GM12878 (cell line): Measurements from ENCODE around the gene TPK1. TPM values are rescaled to one million over a fixed set of nuclear protein-coding genes. Genes with fewer than 3 reads are reported as not detected.

Experiments
- ATAC-seq: fragments of 200-7000 bp; cut with Tn5 transposase; 3 replicates; pipeline ENCODE4 v1.9.1; 2020; ENCODE audit warnings: mild to moderate bottlenecking, moderate library complexity
- BruUV-seq: library from RNA; stranded (reverse); fragments of 400-500 nt; replicated peaks from 2 replicates; lab custom pipeline; 2021; lab: Mats Ljungman, UMichigan
- CTCF ChIA-PET: fragments of 300-600 bp; sonication (Branson Sonifier 250); formaldehyde crosslinking; extraction: SDS; loops from one replicate; lab custom pipeline; 2021; ENCODE audit warnings: inconsistent platforms; lab: Yijun Ruan, JAX
- POLR2A ChIA-PET: fragments of 350-600 bp; formaldehyde crosslinking; extraction: SDS; loops from one replicate; lab custom pipeline; 2021; ENCODE audit warnings: inconsistent platforms; lab: Charles Lee
- RAD21 ChIA-PET: fragments of 300-600 bp; sonication (Branson Sonifier 250); formaldehyde crosslinking; loops from one replicate; lab custom pipeline; 2023; ENCODE audit warnings: antibody characterized with exemption; ENCODE audit not compliant: unreplicated experiment; lab: Charles Lee
- SMC1A ChIA-PET: fragments of 300-600 bp; sonication (Branson Sonifier 250); formaldehyde crosslinking; loops from one replicate; lab custom pipeline; 2023; ENCODE audit not compliant: unreplicated experiment, uncharacterized antibody; lab: Charles Lee
- DNase-seq: peaks from one replicate; pipeline ENCODE4 v3.0.0-alpha.2; 2011; ENCODE audit warnings: low read depth, low spot score
- FAIRE-seq: peaks from 3 replicates; lab custom pipeline; 2011; peaks lifted over from hg19 to GRCh38; lab: Jason Lieb, UNC
- H2AFZ ChIP-seq: 2 replicates; pipeline ENCODE4 v1.6.0; 2011; ENCODE audit warnings: low read depth, low read length, control low read depth; ENCODE audit not compliant: control insufficient read depth
- H3K27ac ChIP-seq: 2 replicates; pipeline ENCODE4 v1.5.1; 2011; ENCODE audit warnings: control low read depth; ENCODE audit not compliant: control insufficient read depth, insufficient read depth
- H3K27me3 ChIP-seq, 2 experiments: replicated peaks in 1 of 2; 2 replicates each; pipeline versions ENCODE4 v1.6.0 to v1.6.1; 2011; ENCODE audit warnings: low read length in 1 of 2; ENCODE audit not compliant: control insufficient read depth in 2 of 2, insufficient read depth in 2 of 2
- H3K36me3 ChIP-seq, 2 experiments: 2 replicates each; pipeline ENCODE4 v1.5.1; 2011; ENCODE audit warnings: low read length in 1 of 2; ENCODE audit not compliant: control insufficient read depth in 2 of 2, insufficient read depth in 2 of 2
- H3K4me1 ChIP-seq: 2 replicates; pipeline ENCODE4 v1.6.1; 2011; ENCODE audit warnings: mild to moderate bottlenecking, low read length, moderate library complexity, mixed read lengths; ENCODE audit not compliant: control insufficient read depth, insufficient read depth
- H3K4me2 ChIP-seq: 2 replicates; pipeline ENCODE4 v1.6.0; 2011; ENCODE audit warnings: control low read depth; ENCODE audit not compliant: control insufficient read depth, insufficient read depth
- H3K4me3 ChIP-seq: fragments of 200-600 bp; sonication (generic); 2 replicates; pipeline ENCODE4 v1.5.1; 2016
- H3K79me2 ChIP-seq: 2 replicates; pipeline ENCODE4 v1.6.0; 2011; ENCODE audit warnings: low read length; ENCODE audit not compliant: control insufficient read depth, insufficient read depth
- H3K9ac ChIP-seq: 2 replicates; pipeline ENCODE4 v1.8.0; 2011; ENCODE audit warnings: low read length, control low read depth, mixed read lengths; ENCODE audit not compliant: control insufficient read depth, insufficient read depth
- H3K9me3 ChIP-seq: replicated peaks from 3 replicates; pipeline ENCODE4 v1.5.1; 2011; ENCODE audit warnings: mild to moderate bottlenecking, low read length; ENCODE audit not compliant: control insufficient read depth, insufficient read depth
- H4K20me1 ChIP-seq: 2 replicates; pipeline ENCODE4 v1.6.0; 2011; ENCODE audit not compliant: control insufficient read depth, insufficient read depth
- ASH2L ChIP-seq: fragments of 300-600, 200-600 bp; sonication (generic); IDR thresholded peaks from 2 replicates; pipeline ENCODE4 v1.6.1; 2017; ENCODE audit warnings: low read depth, mild to moderate bottlenecking, borderline replicate concordance
- CHD1 ChIP-seq: IDR thresholded peaks from 2 replicates; pipeline ENCODE4 v1.6.1; 2012; ENCODE audit warnings: low read depth, low read length, improper control_type of control experiment
- CHD4 ChIP-seq: fragments of 200-600 bp; sonication (generic); IDR thresholded peaks from 2 replicates; pipeline ENCODE4 v1.6.1; 2016; ENCODE audit warnings: mild to moderate bottlenecking
- ESRRA ChIP-seq: IDR thresholded peaks from 2 replicates; pipeline ENCODE4 v1.6.1; 2012; ENCODE audit warnings: mild to moderate bottlenecking, low read length, improper control_type of control experiment
- IRF3 ChIP-seq: fragments of 450-650 bp; IDR thresholded peaks from 2 replicates; pipeline ENCODE4 v1.6.1; 2014; ENCODE audit warnings: mild to moderate bottlenecking
- MEF2B ChIP-seq: fragments of 450-650 bp; IDR thresholded peaks from 2 replicates; pipeline ENCODE4 v1.6.1; 2018; ENCODE audit warnings: mild to moderate bottlenecking, moderate library complexity; ENCODE audit not compliant: partially characterized antibody, poor library complexity, severe bottlenecking
- MTA3 ChIP-seq: IDR thresholded peaks from 2 replicates; pipeline ENCODE4 v1.6.1; 2012; ENCODE audit warnings: low read length, inconsistent platforms, borderline replicate concordance
- NFYA ChIP-seq: IDR thresholded peaks from 2 replicates; pipeline ENCODE4 v1.6.1; 2011; ENCODE audit warnings: low read depth, mild to moderate bottlenecking, low read length, improper control_type of control experiment, borderline replicate concordance
- NFYB ChIP-seq: IDR thresholded peaks from 2 replicates; pipeline ENCODE4 v1.6.1; 2011; ENCODE audit warnings: low read depth, mild to moderate bottlenecking, low read length, improper control_type of control experiment, moderate library complexity; ENCODE audit not compliant: insufficient read depth
- PBX3 ChIP-seq: IDR thresholded peaks from 2 replicates; pipeline ENCODE4 v1.6.1; 2011; ENCODE audit warnings: mild to moderate bottlenecking, low read depth, low read length, moderate library complexity; ENCODE audit not compliant: insufficient replicate concordance
- POLR2A ChIP-seq: IDR thresholded peaks from 2 replicates; pipeline ENCODE4 v1.6.1; 2011; ENCODE audit warnings: low read depth, mild to moderate bottlenecking, low read length
- SREBF1 ChIP-seq: IDR thresholded peaks from 2 replicates; pipeline ENCODE4 v1.6.1; 2012; ENCODE audit warnings: mild to moderate bottlenecking, low read length
- SRF ChIP-seq, 2 experiments: IDR thresholded peaks; 2 replicates each; pipeline ENCODE4 v1.6.1; 2011; ENCODE audit warnings: low read depth in 2 of 2, low read length in 2 of 2, mild to moderate bottlenecking in 1 of 2, moderate library complexity in 1 of 2
- WGBS: methylation state at CpG from one replicate; pipeline ENCODE4 v1.1.6; 2016; ENCODE audit warnings: low lambda C conversion rate; ENCODE audit not compliant: insufficient replicate concordance, insufficient coverage; ENCODE audit errors: missing lambda C conversion rate; 5-methylcytosine and 5-hydroxymethylcytosine counted together
- in situ Hi-C: fragments of 300-500 bp; cut with MboI; formaldehyde crosslinking; loops from 9 replicates; pipeline ENCODE4 v1.14.3; 2018; ENCODE audit warnings: mixed read lengths
- intact Hi-C: fragments of 100-400 bp; cut with micrococcal nuclease; formaldehyde crosslinking; loops from one replicate; pipeline ENCODE4 v1.14.2; 2022; ENCODE audit not compliant: unreplicated experiment
- polyA plus RNA-seq, 11 experiments: library from polyadenylated mRNA; depleted of rRNA in 4 of 11; unstranded in 6 of 11; stranded (reverse) in 5 of 11; fragments of >200 nt; fragmentation: Nextera tagmentation in 4 of 11; fragmentation: Illumina TruSeq in 1 of 11; extraction: Ambion mirVana in 4 of 11; extraction: Trizol in 1 of 11; gene quantifications; 1 replicate in 1 of 11; 2 replicates in 10 of 11; pipeline versions ENCODE4 v1.2.1 to v1.2.3, GENCODE V29; 2011 to 2016; ENCODE audit warnings: inconsistent platforms in 2 of 11, missing spikeins in 2 of 11, low read depth in 1 of 11
- total RNA-seq, 4 experiments: library from RNA; depleted of rRNA in 3 of 4; stranded (reverse); fragments of >200 nt in 3 of 4; fragmentation: Illumina TruSeq in 1 of 4; extraction: Trizol in 1 of 4; gene quantifications; 2 replicates each; pipeline versions ENCODE4 v1.2.1 to v1.2.3, GENCODE V29; 2013 to 2021
- TF ChIP-seq, protein P1 (sequence below): fragments of 450-650 bp; IDR thresholded peaks from 2 replicates; pipeline ENCODE4 v1.6.1; 2016; ENCODE audit warnings: mild to moderate bottlenecking
- TF ChIP-seq, protein P2 (sequence below): fragments of 450-650 bp; formaldehyde crosslinking; IDR thresholded peaks from 2 replicates; pipeline ENCODE4 v1.4.0; 2022; ENCODE audit warnings: mild to moderate bottlenecking, moderate library complexity

Gene TPK1
- total and polyA plus RNA-seq, 10 of the 15 experiments (the other 5 are each of a cell fraction or from before 2014, with no cell fraction given): 7.1 to 19.0 (median 9.3) TPM

DNA sequence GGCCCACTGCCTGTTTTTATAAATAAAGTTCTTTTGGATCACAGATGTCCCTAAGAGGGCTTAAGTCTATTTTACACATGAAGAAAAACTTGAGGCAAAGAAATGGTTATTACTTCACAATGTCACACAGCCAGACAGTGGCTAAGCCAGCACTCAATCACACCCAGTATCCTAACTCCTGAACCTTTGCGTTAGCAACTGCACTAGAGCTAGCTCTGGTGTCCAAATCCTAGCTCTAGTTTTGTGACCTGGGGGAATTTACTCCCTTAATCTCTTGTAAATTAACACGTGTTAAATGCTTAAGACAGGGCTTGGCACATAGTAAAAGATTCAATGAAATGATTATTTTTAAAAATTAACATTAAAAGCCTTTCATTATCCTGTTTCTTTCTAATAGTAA lies 49.0 kb upstream of the TPK1 start:
- no TSS peak for BruUV-seq
- no peaks in the 10 kb centered on the region for H3K9me3 ChIP-seq
- SMC1A ChIA-PET: interaction anchor here (1.4 kb wide), 1 partner anchor 24 kb away, joined by 3 read pairs; no protein-coding TSS in a partner anchor
- H2AFZ ChIP-seq: no peak overlapping the region
- ATAC-seq (no peak), DNase-seq (no peak), FAIRE-seq (no peak)
- RAD21 ChIA-PET: no interaction called here
- H3K9ac ChIP-seq: no peak overlapping the region
- H4K20me1 ChIP-seq: no peaks in the 10 kb centered on the region
- H3K4me2 ChIP-seq: no peak overlapping the region
- WGBS: 26% methylated on average over 2 of the region's 2 CpGs
- in situ Hi-C loops: no loop called here
- POLR2A ChIA-PET: no interaction called here
- no peaks in the 10 kb centered on the region for H3K79me2 ChIP-seq
- H3K4me3 ChIP-seq: no peak overlapping the region
- no peaks in the 10 kb centered on the region for H3K27me3 ChIP-seq
- intact Hi-C loops: no loop called here
- no peak overlapping the region for H3K27ac ChIP-seq
- CTCF ChIA-PET: no interaction called here
- H3K36me3 ChIP-seq: no peaks in the 10 kb centered on the region
- H3K4me1 ChIP-seq: no peaks in the 10 kb centered on the region
- TF ChIP-seq IRF3 (no peak), SRF (IDR thresholded peaks at IDR 0.05; ENCODE audit: low read depth in 2 of 2, low read length in 2 of 2) (no peak), ASH2L (no peak), CHD1 (no peak), NFYA (no peak), NFYB (no peak), ESRRA (no peak), MTA3 (no peak), CHD4 (no peak), MEF2B (no peak), SREBF1 (no peak), POLR2A (no peak), PBX3 (no peak)
- TF ChIP-seq, protein P1, sequence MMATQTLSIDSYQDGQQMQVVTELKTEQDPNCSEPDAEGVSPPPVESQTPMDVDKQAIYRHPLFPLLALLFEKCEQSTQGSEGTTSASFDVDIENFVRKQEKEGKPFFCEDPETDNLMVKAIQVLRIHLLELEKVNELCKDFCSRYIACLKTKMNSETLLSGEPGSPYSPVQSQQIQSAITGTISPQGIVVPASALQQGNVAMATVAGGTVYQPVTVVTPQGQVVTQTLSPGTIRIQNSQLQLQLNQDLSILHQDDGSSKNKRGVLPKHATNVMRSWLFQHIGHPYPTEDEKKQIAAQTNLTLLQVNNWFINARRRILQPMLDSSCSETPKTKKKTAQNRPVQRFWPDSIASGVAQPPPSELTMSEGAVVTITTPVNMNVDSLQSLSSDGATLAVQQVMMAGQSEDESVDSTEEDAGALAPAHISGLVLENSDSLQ: no peak
- TF ChIP-seq, protein P2, sequence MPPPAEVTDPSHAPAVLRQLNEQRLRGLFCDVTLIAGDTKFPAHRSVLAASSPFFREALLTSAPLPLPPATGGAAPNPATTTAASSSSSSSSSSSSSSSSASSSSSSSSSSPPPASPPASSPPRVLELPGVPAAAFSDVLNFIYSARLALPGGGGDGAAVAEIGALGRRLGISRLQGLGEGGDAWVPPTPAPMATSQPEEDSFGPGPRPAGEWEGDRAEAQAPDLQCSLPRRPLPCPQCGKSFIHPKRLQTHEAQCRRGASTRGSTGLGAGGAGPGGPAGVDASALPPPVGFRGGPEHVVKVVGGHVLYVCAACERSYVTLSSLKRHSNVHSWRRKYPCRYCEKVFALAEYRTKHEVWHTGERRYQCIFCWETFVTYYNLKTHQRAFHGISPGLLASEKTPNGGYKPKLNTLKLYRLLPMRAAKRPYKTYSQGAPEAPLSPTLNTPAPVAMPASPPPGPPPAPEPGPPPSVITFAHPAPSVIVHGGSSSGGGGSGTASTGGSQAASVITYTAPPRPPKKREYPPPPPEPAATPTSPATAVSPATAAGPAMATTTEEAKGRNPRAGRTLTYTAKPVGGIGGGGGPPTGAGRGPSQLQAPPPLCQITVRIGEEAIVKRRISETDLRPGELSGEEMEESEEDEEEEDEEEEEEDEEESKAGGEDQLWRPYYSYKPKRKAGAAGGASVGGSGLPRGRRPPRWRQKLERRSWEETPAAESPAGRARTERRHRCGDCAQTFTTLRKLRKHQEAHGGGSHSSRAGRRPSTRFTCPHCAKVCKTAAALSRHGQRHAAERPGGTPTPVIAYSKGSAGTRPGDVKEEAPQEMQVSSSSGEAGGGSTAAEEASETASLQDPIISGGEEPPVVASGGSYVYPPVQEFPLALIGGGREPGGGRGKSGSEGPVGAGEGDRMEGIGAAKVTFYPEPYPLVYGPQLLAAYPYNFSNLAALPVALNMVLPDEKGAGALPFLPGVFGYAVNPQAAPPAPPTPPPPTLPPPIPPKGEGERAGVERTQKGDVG (CRISPR knock-in tag): no peak
